SK-N-MC (cell line): ENCODE results near the gene SEMA3D.

Experiments
- EZH2 ChIP-seq: fragments of 200-600 bp; sonication (generic); IDR thresholded peaks from one replicate; pipeline ENCODE4 v1.6.1; 2017; ENCODE audit warnings: antibody characterized with exemption
- FOXP2 ChIP-seq: optimal IDR thresholded peaks from 2 replicates; pipeline ENCODE3; 2011; ENCODE audit warnings: mild to moderate bottlenecking, moderate library complexity; ENCODE audit not compliant: insufficient read depth; ENCODE audit errors: extremely low read length, control extremely low read depth
- POLR2AphosphoS5 ChIP-seq: IDR thresholded peaks from 2 replicates; pipeline ENCODE4 v1.6.1; 2012; ENCODE audit warnings: mild to moderate bottlenecking, low read depth, low read length, borderline replicate concordance

DNA sequence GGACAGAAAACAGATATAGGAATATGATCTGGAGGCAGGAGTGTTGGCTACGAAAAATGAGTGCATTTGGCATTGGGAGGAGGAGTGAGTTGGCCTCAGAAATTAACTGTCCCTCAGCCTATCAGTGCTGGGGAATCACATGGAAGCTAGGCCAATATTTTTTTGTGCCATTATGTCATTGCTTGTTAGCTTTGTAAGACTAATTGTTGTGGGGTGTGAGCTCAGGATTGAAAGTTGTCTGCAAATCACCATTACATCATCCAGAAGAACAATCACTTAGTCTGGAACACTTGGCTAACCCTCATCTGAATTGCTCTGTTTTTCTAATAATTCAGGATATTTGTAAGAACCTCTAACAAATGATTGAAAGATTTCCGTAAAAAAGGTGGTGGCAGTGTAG is 45.2 kb upstream of the SEMA3D start:
- TF ChIP-seq EZH2, result no peak
- no peak for TF ChIP-seq POLR2AphosphoS5
- no peak for TF ChIP-seq FOXP2
